NCI-H1694 treated with DMSO at 0.1 percent for 48 hours (cell line): Measurements from ENCODE around the gene CSNK1G3.
A peak's percentile ranks its signal among the peaks of the same experiment; 100 is the strongest.
"Not testable (repeated sequence)": the region's sequence is repeated elsewhere in the genome, so short reads cannot be mapped to it uniquely, and the experiment has no call there.

ENCODE experiments used
- DNase-seq: peaks from one replicate; lab custom pipeline; 2025; lab: John Stamatoyannopoulos, UW

Gene CSNK1G3

GRCh38 chr5:123559434-123559775 is 47.4 kb downstream of the CSNK1G3 start:
- no peak for DNase-seq

- DNase-seq = no peak
Measured at GRCh38 chr5:123561230-123561629, 49.3 kb downstream of the CSNK1G3 start.

- DNase-seq = no peak
Measured at GRCh38 chr5:123571927-123572326, 60.0 kb downstream of the CSNK1G3 start.

- no peak for DNase-seq
Measured at GRCh38 chr5:123578390-123578789, 66.4 kb downstream of the CSNK1G3 start.

GRCh38 chr5:123579410-123579809 is 67.4 kb downstream of the CSNK1G3 start:
- no peak for DNase-seq

GRCh38 chr5:123582550-123583285 is 70.7 kb downstream of the CSNK1G3 start:
- no peak for DNase-seq

GRCh38 chr5:123585871-123586270 is 73.9 kb downstream of the CSNK1G3 start:
- DNase-seq = no peak

- DNase-seq = no peak
Measured at GRCh38 chr5:123594434-123594833, 82.5 kb downstream of the CSNK1G3 start.

- no peak for DNase-seq
Measured at GRCh38 chr5:123597018-123597417, 85.0 kb downstream of the CSNK1G3 start.

DNA sequence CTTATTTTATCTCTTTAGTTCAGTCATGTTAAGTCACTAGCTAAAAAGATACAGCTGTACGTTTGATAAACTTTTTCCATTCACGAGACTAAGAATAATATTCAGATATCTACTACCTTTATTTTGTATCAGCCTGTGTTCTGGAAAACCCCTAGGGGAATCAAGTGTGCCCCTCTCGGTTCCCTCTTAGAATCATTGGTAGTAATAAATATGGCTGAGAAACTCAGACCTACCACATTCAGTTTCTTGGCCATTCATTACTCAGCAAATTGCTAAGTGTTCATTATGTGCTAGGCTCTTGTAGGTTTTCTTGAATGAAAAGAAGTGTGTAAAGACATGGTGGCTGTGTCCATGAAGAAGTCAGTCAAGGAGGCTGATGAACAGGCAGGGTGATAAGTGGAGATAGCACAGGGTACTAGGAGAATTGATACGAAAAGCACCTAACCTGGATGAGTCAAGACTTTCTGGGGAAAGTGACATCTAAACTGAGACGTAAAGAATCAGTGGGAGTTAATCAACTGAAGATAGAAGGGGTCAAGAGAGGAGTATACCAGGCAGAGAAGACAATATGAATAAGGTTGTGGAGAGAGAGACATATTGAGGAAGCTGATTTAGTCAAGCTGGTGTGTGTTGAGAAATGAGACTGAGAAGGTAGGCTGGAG is 86.2 kb downstream of the CSNK1G3 start:
- DNase-seq = no peak

DNA sequence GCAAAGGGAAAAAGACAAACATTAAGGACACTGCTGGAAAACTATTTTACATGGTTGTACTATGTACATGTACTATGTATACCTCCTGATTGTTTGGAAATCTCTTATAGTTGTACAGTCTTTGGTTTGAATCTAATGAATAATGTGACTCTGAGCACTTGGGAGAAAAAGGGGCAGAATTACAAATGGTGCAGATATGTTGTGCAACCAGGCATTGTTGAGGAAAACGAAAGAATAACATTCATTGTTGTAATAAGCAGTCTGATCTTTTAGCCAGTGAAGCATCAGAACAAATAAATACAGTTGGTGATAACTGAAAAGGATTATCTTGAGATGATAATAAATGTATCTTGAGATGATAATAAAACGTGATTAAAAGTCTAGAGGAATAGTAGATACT is 87.2 kb downstream of the CSNK1G3 start:
- DNase-seq = no peak

DNA sequence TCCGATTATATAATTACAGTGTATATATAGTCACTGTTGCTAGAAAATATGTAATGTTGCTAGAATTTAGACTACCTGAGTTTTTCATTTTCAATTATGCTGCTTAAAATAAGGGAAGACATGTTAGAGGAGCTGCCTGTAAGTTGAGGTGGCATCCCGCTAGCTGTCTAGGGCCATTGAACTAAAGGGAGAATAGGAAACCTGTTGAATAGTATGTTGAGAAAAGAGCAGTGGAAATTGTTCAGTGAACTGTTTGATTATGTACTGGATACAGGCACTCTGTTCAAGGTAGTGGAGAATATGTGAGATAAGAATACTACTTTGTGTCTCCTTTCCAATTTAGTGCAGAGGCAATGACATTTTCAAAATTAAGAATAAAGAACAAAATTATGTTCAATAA is 89.6 kb downstream of the CSNK1G3 start:
- DNase-seq = no peak

- DNase-seq = no peak
Measured at GRCh38 chr5:123605822-123606221, 93.8 kb downstream of the CSNK1G3 start.

DNA sequence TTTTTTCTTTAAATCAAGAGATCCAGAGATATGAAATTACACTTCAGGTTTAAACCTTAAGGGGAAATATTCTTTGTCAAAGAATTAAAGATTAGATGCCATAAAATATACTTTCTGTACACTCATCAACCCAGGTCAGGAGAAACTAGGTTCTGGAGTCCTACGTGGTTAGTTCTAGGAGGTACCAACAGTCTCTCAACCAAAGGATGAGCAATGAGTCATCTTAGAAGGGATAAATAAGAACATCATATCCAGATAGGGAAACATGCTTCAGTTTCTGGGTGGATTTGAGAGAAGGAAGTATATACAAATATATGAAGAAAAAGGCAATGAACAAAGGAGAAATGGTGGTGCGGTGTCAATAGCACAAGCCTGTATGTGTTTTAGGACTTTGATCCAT is 98.2 kb downstream of the CSNK1G3 start:
- DNase-seq = no peak

DNA sequence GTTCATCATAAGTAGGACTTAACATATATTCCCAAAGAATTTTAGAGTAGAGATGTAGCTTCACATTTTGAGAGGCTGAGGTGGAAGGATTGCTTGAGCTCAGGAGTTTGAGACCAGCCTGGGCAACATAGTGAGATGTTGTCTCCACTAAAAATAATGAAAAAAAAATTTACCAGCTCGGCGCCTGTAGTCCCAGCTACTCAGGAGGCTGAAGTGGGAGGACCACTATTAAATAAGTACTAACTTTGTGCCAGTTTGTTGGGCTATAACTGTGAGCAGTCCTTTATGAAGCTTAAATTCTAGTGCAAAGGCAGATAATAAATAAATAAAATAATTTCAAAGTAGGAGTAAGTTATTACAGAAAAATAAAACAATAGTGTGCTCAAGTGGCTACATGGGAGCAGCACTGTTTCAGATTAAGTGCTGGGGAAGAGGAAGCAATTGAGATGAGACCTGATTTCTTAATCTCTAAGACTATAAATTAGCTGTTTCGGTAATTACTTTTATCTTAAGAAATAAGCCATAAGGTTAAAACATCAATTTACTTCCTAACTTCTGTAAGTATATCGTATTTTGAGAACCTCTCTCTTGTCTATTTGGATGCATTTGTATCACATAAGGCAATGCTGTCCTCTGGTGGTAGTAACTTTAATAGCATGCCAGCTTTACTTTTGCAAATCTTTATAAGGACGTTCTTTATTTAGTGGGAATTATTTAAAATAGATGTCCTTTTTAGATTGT is 98.9 kb downstream of the CSNK1G3 start:
- peak; percentile 51 for DNase-seq

GRCh38 chr5:123611406-123611709 is 99.4 kb downstream of the CSNK1G3 start:
- no peak for DNase-seq

GRCh38 chr5:123617561-123617960 is 105.6 kb downstream of the CSNK1G3 start:
- DNase-seq = no peak

- no peak for DNase-seq
Measured at GRCh38 chr5:123626051-123626450, 114.1 kb downstream of the CSNK1G3 start.

- DNase-seq = no peak
Measured at GRCh38 chr5:123628860-123629544, 117.0 kb downstream of the CSNK1G3 start.

- no peak for DNase-seq
Measured at GRCh38 chr5:123636006-123636405, 124.0 kb downstream of the CSNK1G3 start.

GRCh38 chr5:123637028-123637427 is 125.1 kb downstream of the CSNK1G3 start:
- not testable (repeated sequence) for DNase-seq

- no peak for DNase-seq
Measured at GRCh38 chr5:123639244-123639643, 127.3 kb downstream of the CSNK1G3 start.
